Suprapubic skin (tissue), 4 donors: ENCODE results near the gene ATG4D. TPM values are rescaled to one million over a fixed set of nuclear protein-coding genes. Genes with fewer than 3 reads are reported as not detected.

ENCODE experiments used
- DNase-seq, 2 donors: peaks; one replicate each; pipeline ENCODE4 v3.0.0-alpha.2; 2019; ENCODE audit warnings: low spot score in 2 of 2
- H3K27ac ChIP-seq: fragments of 200-600 bp; sonication (generic); one replicate; pipeline ENCODE4 v1.5.1; 2019
- H3K27me3 ChIP-seq: fragments of 200-600 bp; sonication (generic); one replicate; pipeline ENCODE4 v1.5.1; 2019
- H3K36me3 ChIP-seq: fragments of 200-600 bp; sonication (generic); one replicate; pipeline ENCODE4 v1.5.1; 2019
- H3K4me1 ChIP-seq: fragments of 200-600 bp; sonication (generic); one replicate; pipeline ENCODE4 v1.5.1; 2019
- H3K4me3 ChIP-seq: fragments of 200-600 bp; sonication (generic); one replicate; pipeline ENCODE4 v1.5.1; 2019; ENCODE audit warnings: mild to moderate bottlenecking
- H3K9me3 ChIP-seq: fragments of 200-600 bp; sonication (generic); one replicate; pipeline ENCODE4 v1.5.1; 2019
- EP300 ChIP-seq: sonication (generic); formaldehyde crosslinking; IDR thresholded peaks from one replicate; pipeline ENCODE4 v1.6.1; 2017; ENCODE audit warnings: antibody characterized with exemption
- POLR2A ChIP-seq, 2 donors: fragments of 450-650 bp; IDR thresholded peaks; one replicate each; pipeline ENCODE4 v1.6.1; 2017; ENCODE audit warnings: antibody characterized with exemption in 2 of 2, mild to moderate bottlenecking in 2 of 2, moderate library complexity in 2 of 2
- POLR2AphosphoS5 ChIP-seq, 3 donors: sonication (generic); formaldehyde crosslinking; IDR thresholded peaks; one replicate each; pipeline ENCODE4 v1.6.1; 2017; ENCODE audit warnings: antibody characterized with exemption in 3 of 3
- WGBS: methylation state at CpG from one replicate; pipeline ENCODE4 v1.1.5; 2018; 5-methylcytosine and 5-hydroxymethylcytosine counted together
- total RNA-seq, 4 donors: library from RNA; depleted of rRNA; stranded (reverse); fragments of >200 nt; gene quantifications; one replicate each; pipeline ENCODE4 v1.1.0, GENCODE V29; 2016
- TF ChIP-seq, protein P1 (sequence below), 2 donors: fragments of 200-600 bp in 1 of 2; fragments of 450-650 bp in 1 of 2; sonication (generic) in 1 of 2; IDR thresholded peaks; one replicate each; pipeline ENCODE4 v1.5.1; 2016 to 2019; ENCODE audit warnings: antibody characterized with exemption in 2 of 2, mild to moderate bottlenecking in 1 of 2, moderate library complexity in 1 of 2

ATG4D gene
- total RNA-seq, 4 donors from 2014 or later, result 52.2 to 80.8 (median 63.6) TPM

DNA sequence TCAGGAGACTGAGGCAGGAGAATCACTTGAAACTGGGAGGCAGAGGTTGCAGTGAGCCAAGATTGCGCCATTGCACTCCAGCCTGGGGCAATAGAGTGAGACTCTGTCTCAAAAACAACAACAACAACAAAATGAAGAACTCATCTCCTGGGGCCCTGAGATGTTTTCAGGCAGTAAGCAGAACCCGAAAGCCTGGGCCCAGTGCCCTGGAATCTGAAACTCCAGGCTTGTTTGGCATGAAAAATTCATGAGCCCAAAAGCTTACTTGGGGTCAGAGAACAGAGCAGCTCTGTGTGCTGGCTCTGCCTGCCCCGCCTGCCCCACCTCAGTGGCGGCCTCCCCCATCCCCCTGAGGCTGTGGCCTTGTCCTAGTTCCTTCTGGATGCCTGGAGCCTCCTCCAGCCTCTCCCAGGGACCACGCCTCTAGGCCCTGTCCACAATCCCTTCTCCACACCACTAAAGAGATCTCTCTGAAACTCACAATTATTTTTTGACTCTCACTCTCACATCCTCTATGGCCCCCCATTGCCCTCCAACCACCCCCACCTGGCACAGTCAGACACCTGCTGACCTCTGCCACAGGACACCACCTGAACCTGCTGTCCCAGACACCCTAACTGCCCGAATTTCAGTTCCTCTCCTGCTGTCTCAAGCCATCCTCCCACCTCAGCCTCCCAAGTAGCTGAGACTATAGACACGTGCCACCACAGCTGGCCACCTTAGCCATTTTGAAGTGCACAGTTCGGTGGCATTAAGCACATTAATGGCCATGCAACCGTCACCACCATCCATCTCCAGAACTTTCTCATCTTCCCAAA is 50.3 kb downstream of the ATG4D start:
- H3K27ac ChIP-seq, result peak overlapping the region; percentile 18
- DNase-seq, result peak; percentile 69 to 84
- no peaks in the 10 kb centered on the region for H3K36me3 ChIP-seq
- no peaks in the 10 kb centered on the region for H3K9me3 ChIP-seq
- TF ChIP-seq EP300, result no peak
- no peak for TF ChIP-seq POLR2A (IDR thresholded peaks at IDR 0.05)
- TF ChIP-seq, protein P1, sequence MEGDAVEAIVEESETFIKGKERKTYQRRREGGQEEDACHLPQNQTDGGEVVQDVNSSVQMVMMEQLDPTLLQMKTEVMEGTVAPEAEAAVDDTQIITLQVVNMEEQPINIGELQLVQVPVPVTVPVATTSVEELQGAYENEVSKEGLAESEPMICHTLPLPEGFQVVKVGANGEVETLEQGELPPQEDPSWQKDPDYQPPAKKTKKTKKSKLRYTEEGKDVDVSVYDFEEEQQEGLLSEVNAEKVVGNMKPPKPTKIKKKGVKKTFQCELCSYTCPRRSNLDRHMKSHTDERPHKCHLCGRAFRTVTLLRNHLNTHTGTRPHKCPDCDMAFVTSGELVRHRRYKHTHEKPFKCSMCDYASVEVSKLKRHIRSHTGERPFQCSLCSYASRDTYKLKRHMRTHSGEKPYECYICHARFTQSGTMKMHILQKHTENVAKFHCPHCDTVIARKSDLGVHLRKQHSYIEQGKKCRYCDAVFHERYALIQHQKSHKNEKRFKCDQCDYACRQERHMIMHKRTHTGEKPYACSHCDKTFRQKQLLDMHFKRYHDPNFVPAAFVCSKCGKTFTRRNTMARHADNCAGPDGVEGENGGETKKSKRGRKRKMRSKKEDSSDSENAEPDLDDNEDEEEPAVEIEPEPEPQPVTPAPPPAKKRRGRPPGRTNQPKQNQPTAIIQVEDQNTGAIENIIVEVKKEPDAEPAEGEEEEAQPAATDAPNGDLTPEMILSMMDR (IDR thresholded peaks at IDR 0.05), result no peak
- no peak for TF ChIP-seq POLR2AphosphoS5 (IDR thresholded peaks at IDR 0.05)
- peaks cover 18% of the 10 kb centered on the region for H3K4me1 ChIP-seq
- no peaks in the 10 kb centered on the region for H3K27me3 ChIP-seq
- H3K4me3 ChIP-seq, result no peak overlapping the region
- 53% methylated on average over 9 of the region's 9 CpGs for WGBS

DNA sequence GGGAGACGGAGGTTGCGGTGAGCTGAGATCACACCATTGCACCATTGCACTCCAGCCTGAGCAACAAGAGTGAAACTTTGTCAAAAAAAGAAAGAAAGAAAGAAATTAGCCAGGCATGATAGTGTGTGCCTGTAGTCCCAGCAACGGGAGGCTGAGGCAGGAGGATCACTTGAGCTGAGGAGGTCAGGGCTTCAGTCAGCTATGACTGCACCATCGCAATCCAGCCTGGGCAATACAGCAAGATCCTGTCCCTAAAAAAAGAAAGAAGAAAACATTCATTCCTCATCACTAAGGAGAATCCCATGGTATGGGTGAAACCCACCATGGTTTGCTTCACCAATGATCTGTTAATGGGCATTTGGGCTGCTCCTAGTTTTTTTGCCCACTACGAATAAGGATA is 56.4 kb downstream of the ATG4D start:
- Histone ChIP-seq H3K4me3 (no peak overlapping the region), H3K27me3 (no peaks in the 10 kb centered on the region), H3K9me3 (no peaks in the 10 kb centered on the region), H3K27ac (no peak overlapping the region), H3K36me3 (no peaks in the 10 kb centered on the region), H3K4me1 (peaks cover 37% of the 10 kb centered on the region)
- WGBS, result 94% methylated on average over 5 of the region's 5 CpGs
- no peak for DNase-seq
- TF ChIP-seq EP300 (no peak), POLR2A (IDR thresholded peaks at IDR 0.05) (no peak), POLR2AphosphoS5 (IDR thresholded peaks at IDR 0.05) (no peak)
- TF ChIP-seq, protein P1 (IDR thresholded peaks at IDR 0.05), result no peak

DNA sequence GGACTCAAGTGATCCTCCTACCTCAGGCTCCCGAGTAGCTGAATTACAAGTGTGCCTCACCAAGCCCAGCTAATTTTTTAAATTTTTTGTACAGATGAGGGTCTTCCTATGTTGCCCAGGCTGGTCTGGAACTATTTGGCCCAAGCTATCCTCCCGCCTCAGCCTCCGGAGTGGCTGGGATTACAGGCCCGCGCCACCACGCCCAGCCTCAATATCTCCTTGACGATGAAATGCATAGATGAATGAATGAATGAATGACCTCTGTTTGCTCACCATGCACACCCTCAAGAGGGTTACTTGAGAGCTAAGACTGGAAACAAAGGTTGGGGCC is 58.3 kb downstream of the ATG4D start:
- 26% methylated on average over 7 of the region's 7 CpGs for WGBS
- Histone ChIP-seq H3K4me1 (peaks cover 31% of the 10 kb centered on the region), H3K4me3 (peak overlapping the region; percentile 69), H3K27ac (no peak overlapping the region), H3K9me3 (no peaks in the 10 kb centered on the region), H3K27me3 (no peaks in the 10 kb centered on the region), H3K36me3 (no peaks in the 10 kb centered on the region)
- no peak for DNase-seq
- TF ChIP-seq POLR2AphosphoS5 (IDR thresholded peaks at IDR 0.05) (no peak), EP300 (no peak)

DNA sequence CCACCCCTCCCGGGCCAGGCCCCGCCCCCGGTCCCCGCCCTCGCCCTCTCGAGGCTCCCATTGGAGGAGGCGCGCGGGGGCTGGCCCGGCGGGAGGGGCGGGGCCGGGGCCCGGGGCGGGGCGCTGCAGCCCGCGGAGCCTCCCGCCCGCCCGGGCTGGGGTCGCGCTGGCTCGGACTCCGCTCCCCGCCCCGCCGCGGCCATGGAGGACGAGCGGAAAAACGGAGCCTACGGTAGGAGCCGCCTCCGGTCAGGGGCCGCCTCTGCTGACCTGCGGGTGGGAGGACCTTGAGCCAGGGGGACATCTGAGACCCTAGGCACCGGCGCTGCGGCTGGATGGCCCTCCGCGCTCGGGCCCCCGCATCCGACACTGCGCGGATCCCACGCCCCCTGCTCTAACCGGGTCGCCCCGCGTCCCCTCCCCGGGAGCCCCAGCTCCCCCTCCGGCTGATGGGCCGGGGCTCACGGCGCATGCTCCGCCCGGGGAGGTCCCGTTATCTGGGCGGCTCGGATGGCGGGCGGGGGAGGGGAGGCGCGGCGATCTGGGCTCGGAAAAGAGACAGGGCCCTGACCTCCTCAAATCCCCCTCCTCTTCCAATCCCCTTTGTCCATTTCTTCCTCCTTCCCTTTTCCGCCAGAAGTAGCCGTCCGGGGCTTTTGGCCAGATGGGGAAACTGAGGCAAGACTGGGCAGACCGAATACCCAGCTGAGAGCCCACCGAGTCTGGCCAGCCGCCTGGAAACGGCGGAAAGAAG is 58.8 kb downstream of the ATG4D start:
- 0% methylated on average over 10 of the region's 76 CpGs for WGBS
- no peaks in the 10 kb centered on the region for H3K36me3 ChIP-seq
- no peaks in the 10 kb centered on the region for H3K9me3 ChIP-seq
- H3K27me3 ChIP-seq, result no peaks in the 10 kb centered on the region
- H3K4me3 ChIP-seq, result peak overlapping the region; percentile 69
- H3K27ac ChIP-seq, result peak overlapping the region; percentile 81
- peak; percentile 89 to 92 for DNase-seq
- TF ChIP-seq EP300, result no peak
- TF ChIP-seq POLR2A (IDR thresholded peaks at IDR 0.05), result peak in 1 of 2 donors; percentile 27
- peaks cover 31% of the 10 kb centered on the region for H3K4me1 ChIP-seq

Other genes starting within 250 kb of the ATG4D start
- gene ZGLP1, start 234.1 kb upstream of the ATG4D start, total RNA-seq, result 1 to 10 TPM; 1.4 to 7.2 (median 2.9) TPM
- gene FDX2, start 227.9 kb upstream of the ATG4D start, total RNA-seq, result 10 to 100 TPM in 3 of 4 donors, 1 to 10 TPM in 1; 7.9 to 19.0 (median 14.5) TPM
- 10 to 100 TPM; 18.4 to 27.8 (median 24.8) TPM for gene RAVER1, start 210.4 kb upstream of the ATG4D start, total RNA-seq
- gene ICAM3, start 204.3 kb upstream of the ATG4D start, total RNA-seq, result 1 to 10 TPM; 3.1 to 4.5 (median 3.8) TPM
- 100 to 1,000 TPM in 2 of 4 donors, 10 to 100 TPM in 2; 80.4 to 200 (median 124) TPM for gene TYK2, start 163.3 kb upstream of the ATG4D start, total RNA-seq
- gene CDC37, start 140.4 kb upstream of the ATG4D start, total RNA-seq, result 100 to 1,000 TPM in 3 of 4 donors, 10 to 100 TPM in 1; 91.7 to 178 (median 109) TPM
- 1 to 10 TPM; 3.7 to 7.9 (median 5.6) TPM for gene PDE4A, start 123.4 kb upstream of the ATG4D start, total RNA-seq
- 10 to 100 TPM; 44.3 to 75.8 (median 69.9) TPM for gene KEAP1, start 40.5 kb upstream of the ATG4D start, total RNA-seq
- 10 to 100 TPM; 19.2 to 63.8 (median 26.8) TPM for gene S1PR5, start 26.5 kb upstream of the ATG4D start, total RNA-seq
- gene KRI1, start 22.1 kb downstream of the ATG4D start, total RNA-seq, result 10 to 100 TPM; 19.1 to 46.9 (median 24.5) TPM
- 10 to 100 TPM in 2 of 4 donors, 1 to 10 TPM in 2; 8.9 to 11.6 (median 10.3) TPM for gene CDKN2D, start 25.1 kb downstream of the ATG4D start, total RNA-seq
- gene AP1M2, start 43.4 kb downstream of the ATG4D start, total RNA-seq, result 10 to 100 TPM; 28.9 to 65.9 (median 59.1) TPM
- gene SLC44A2, start 81.6 kb downstream of the ATG4D start, total RNA-seq, result 100 to 1,000 TPM in 1 of 4 donors, 10 to 100 TPM in 3; 59.1 to 108 (median 94.5) TPM
- gene ILF3, start 110.4 kb downstream of the ATG4D start, total RNA-seq, result 100 to 1,000 TPM; 114 to 280 (median 132) TPM
- 10 to 100 TPM; 34.4 to 57.2 (median 40.2) TPM for gene QTRT1, start 157.5 kb downstream of the ATG4D start, total RNA-seq
- gene DNM2, start 174.2 kb downstream of the ATG4D start, total RNA-seq, result 100 to 1,000 TPM; 135 to 322 (median 173) TPM